Lower lobe of right lung (tissue), 2 donors: ENCODE results near the gene TNNI2. TPM values are rescaled to one million over a fixed set of nuclear protein-coding genes. Genes with fewer than 3 reads are reported as not detected.
"Not testable (repeated sequence)": the region's sequence is repeated elsewhere in the genome, so short reads cannot be mapped to it uniquely, and the experiment has no call there.

Experiments
- ATAC-seq, 2 donors: fragments of 200-7000 bp; cut with Tn5 transposase; one replicate each; pipeline ENCODE4 v1.9.1; 2020 to 2022; ENCODE audit warnings: mild to moderate bottlenecking in 2 of 2, moderate library complexity in 2 of 2
- DNase-seq: peaks from one replicate; pipeline ENCODE4 v3.0.0-alpha.2; 2020
- H3K27ac ChIP-seq: fragments of 200-600 bp; one replicate; pipeline ENCODE4 v1.8.0; 2022
- H3K27me3 ChIP-seq: fragments of 200-600 bp; one replicate; pipeline ENCODE4 v1.8.0; 2022; ENCODE audit warnings: low read depth
- H3K36me3 ChIP-seq: fragments of 200-600 bp; one replicate; pipeline ENCODE4 v1.8.0; 2022; ENCODE audit warnings: mild to moderate bottlenecking
- H3K4me1 ChIP-seq: fragments of 200-600 bp; one replicate; pipeline ENCODE4 v1.8.0; 2022
- H3K4me3 ChIP-seq: fragments of 200-600 bp; one replicate; pipeline ENCODE4 v1.8.0; 2022; ENCODE audit warnings: mild to moderate bottlenecking
- H3K9me3 ChIP-seq: fragments of 200-600 bp; one replicate; pipeline ENCODE4 v1.8.0; 2022
- intact Hi-C: fragments of 100-400 bp; cut with DNase I; formaldehyde crosslinking; loops from one replicate; pipeline ENCODE4 v1.11.0; 2022
- total RNA-seq: library from RNA; stranded (reverse); fragmentation: NEBNext Ultra II Directional; extraction: Animal tissue kit (Norgen Biotek cat#: 25700); gene quantifications from one replicate; pipeline ENCODE4 v1.2.1, GENCODE V29; 2021
- TF ChIP-seq, protein P1 (sequence below): fragments of 200-600 bp; IDR thresholded peaks from one replicate; pipeline ENCODE4 v1.8.0; 2022; ENCODE audit warnings: antibody characterized with exemption, mild to moderate bottlenecking
- donor health status: DM: no; HTN: yes; CAD: no; lungs with severe emphysema.

Gene TNNI2
- total RNA-seq, 1 donor from 2014 or later, result 17.7 TPM

DNA sequence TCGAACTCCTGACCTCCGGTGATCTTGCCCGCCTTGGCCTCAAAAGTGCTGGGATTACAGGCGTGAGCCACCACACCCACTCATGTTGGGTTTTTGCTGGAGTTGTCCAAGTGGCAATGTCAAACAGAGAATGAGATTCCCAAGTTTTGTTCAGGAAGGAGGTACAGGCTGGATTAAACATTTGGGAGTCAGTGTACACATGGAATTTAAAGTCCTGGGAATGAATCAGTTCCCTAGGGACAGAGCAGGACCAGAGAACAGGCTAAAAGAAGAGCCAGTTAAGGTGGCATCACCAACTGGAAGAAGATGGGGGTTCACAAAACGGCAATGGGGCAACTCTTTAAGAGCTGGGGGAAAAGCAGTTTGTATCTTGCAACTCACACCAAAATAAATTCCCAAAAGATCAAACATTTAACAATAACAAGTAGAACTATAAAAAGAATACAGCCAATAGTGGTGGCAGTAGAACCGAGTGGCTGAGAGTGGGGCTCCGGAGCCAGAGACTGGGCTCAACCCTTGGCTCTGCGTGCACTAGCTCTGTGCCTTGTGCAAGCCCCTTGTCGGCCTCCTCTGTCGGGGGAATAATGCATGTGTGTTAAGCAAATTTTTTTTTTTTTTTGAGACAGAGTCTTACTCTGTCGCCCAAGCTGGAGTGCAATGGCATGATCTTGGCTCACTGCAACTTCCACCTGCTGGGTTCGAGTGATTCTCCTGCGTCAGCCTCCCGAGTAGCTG lies 41.2 kb upstream of the TNNI2 start:
- DNase-seq (no peak), ATAC-seq (no peak)

DNA sequence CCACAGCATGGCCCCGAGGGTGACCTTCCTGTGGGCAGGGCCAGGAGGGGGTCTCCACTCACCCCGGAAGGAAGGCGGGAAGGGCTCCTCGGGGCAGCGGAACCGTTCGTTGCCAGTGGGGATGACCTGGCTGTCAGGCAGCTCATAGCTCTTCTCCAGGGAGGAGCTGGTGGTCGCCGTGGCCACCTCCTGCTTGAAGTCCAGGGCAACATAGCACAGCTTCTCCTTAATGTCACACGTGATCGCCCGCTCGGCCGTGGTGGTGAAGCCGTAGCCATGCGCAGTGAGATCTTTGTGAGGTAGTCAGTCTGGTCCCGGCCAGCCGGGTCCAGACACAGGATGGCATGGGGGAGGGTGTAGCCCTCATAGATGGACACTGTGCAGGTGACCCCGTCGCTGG lies 35.5 kb upstream of the TNNI2 start:
- Histone ChIP-seq H3K36me3 (no peaks in the 10 kb centered on the region), H3K27ac (no peak overlapping the region), H3K4me1 (no peaks in the 10 kb centered on the region), H3K4me3 (no peak overlapping the region), H3K27me3 (peaks cover 19% of the 10 kb centered on the region), H3K9me3 (no peaks in the 10 kb centered on the region)
- TF ChIP-seq, protein P1, sequence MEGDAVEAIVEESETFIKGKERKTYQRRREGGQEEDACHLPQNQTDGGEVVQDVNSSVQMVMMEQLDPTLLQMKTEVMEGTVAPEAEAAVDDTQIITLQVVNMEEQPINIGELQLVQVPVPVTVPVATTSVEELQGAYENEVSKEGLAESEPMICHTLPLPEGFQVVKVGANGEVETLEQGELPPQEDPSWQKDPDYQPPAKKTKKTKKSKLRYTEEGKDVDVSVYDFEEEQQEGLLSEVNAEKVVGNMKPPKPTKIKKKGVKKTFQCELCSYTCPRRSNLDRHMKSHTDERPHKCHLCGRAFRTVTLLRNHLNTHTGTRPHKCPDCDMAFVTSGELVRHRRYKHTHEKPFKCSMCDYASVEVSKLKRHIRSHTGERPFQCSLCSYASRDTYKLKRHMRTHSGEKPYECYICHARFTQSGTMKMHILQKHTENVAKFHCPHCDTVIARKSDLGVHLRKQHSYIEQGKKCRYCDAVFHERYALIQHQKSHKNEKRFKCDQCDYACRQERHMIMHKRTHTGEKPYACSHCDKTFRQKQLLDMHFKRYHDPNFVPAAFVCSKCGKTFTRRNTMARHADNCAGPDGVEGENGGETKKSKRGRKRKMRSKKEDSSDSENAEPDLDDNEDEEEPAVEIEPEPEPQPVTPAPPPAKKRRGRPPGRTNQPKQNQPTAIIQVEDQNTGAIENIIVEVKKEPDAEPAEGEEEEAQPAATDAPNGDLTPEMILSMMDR, result no peak
- intact Hi-C loops, result no loop called here
- ATAC-seq (no peak), DNase-seq (no peak)

More for the DNA sequence above, 41.2 kb upstream of the TNNI2 start:
- Histone ChIP-seq H3K27ac (no peak overlapping the region), H3K9me3 (no peaks in the 10 kb centered on the region), H3K4me3 (no peak overlapping the region), H3K4me1 (no peaks in the 10 kb centered on the region), H3K27me3 (peaks cover 10% of the 10 kb centered on the region), H3K36me3 (no peaks in the 10 kb centered on the region)
- intact Hi-C loops, result no loop called here
- TF ChIP-seq, protein P1, result no peak

DNA sequence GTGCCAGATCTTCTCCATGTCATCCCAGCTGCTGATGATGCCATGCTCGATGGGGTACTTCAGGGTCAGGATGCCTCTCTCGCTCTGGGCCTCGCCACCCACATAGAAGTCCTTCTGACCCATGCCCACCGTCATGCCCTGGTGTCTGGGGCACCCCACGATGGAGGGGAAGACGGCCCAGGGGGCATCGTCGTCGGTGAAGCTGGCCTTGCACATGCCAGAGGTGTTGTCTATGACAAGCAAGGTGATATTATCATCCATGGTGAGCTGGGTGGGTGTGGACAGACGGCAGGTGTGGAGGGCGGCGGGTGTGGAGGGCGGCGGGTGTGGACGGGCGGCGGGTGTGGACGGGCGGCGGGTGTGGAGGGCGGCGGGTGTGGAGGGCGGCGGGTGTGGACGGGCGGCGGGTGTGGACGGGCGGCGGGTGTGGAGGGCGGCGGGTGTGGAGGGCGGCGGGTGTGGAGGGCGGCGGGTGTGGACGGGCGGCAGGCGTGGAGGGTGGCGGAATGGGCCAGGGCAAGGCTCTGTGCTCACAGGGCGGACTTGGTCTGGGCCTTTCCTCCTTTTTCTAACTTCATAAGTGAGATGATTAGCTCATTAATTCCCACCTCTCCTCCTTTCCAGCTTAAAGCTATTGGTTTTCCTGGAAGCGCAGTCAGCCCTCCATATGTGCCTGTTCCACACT lies 34.8 kb upstream of the TNNI2 start:
- H3K4me3 ChIP-seq, H3K27ac ChIP-seq, H3K36me3 ChIP-seq, H3K4me1 ChIP-seq, H3K9me3 ChIP-seq, intact Hi-C loops, ATAC-seq, DNase-seq: not testable (repeated sequence)
- peaks cover 19% of the 10 kb centered on the region for H3K27me3 ChIP-seq

DNA sequence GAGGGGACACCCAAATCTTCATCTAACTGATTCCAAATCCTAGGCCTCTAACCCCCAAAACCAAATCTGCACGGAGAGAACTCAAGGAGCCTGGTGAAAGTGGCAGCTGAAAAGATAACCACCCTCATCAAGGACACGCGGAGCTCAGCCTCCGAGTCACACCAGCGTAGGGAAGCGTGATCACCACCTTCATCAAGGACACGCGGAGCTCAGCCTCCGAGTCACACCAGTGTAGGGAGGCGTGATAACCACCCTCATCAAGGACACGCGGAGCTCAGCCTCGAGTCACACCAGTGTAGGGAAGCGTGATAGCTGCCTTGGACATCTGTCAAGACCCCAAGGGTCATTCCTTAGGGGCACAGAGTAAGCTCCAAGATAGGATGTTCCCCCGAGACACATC lies 33.3 kb upstream of the TNNI2 start:
- peaks cover 19% of the 10 kb centered on the region for H3K27me3 ChIP-seq
- no peak for DNase-seq
- intact Hi-C loops, result no loop called here

DNA sequence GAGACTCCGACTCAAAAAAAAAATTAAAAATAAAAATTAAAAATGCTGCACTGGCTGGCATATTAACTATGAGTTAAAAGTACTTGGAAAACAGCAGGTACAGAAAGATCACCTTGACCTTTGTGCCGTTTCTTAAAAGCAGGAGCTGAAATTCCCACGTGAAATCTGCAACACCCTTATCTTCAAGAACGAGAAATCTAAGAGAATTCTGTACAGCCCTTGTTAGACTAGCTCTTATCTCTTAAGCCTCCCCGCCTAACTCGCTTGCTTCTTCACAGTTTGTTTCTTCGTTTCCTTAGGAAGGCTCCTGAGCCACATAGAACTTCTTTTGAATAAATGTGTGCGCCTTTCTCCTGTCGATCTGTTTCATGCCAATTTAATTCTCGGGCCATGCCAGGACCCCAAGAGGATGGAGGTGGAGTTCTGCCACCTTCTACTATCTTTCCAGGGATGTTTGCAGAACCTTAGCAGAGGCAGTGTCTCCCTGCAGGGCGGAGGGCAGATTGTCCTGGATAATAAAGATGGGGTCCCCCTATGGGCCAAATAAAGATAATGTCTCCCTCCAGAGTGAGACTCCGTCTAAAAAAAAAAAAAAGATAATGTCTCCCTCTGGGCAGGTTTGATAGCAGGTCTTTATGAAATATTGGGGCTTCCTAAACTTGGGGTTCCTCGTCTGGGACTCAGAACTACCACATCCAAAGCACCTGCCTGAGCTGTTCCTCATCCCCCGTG lies 31.4 kb upstream of the TNNI2 start:
- no peak for ATAC-seq
- Histone ChIP-seq H3K27me3 (peaks cover 19% of the 10 kb centered on the region), H3K4me3 (no peak overlapping the region), H3K4me1 (no peaks in the 10 kb centered on the region), H3K36me3 (no peaks in the 10 kb centered on the region), H3K9me3 (no peaks in the 10 kb centered on the region), H3K27ac (no peak overlapping the region)
- DNase-seq, result no peak
- intact Hi-C loops, result no loop called here
- TF ChIP-seq, protein P1, result no peak

More for the DNA sequence above, 33.3 kb upstream of the TNNI2 start:
- Histone ChIP-seq H3K4me1 (no peaks in the 10 kb centered on the region), H3K36me3 (no peaks in the 10 kb centered on the region), H3K27ac (no peak overlapping the region), H3K4me3 (no peak overlapping the region), H3K9me3 (no peaks in the 10 kb centered on the region)
- ATAC-seq, result no peak
- TF ChIP-seq, protein P1, result no peak
